ENCODE data around the gene FRS2. TPM values are rescaled to one million over a fixed set of nuclear protein-coding genes. Genes with fewer than 3 reads are reported as not detected.

FRS2 gene
- total RNA-seq = 33.2 and 46.8 TPM in 2 replicates

GRCh38 chr12:69470189-69471075 lies at the start of gene FRS2:
Gene FRS2 (plus strand): TSS chr12:69470388. CDS start chr12:69569031, 98,643 bp downstream.

DNA sequence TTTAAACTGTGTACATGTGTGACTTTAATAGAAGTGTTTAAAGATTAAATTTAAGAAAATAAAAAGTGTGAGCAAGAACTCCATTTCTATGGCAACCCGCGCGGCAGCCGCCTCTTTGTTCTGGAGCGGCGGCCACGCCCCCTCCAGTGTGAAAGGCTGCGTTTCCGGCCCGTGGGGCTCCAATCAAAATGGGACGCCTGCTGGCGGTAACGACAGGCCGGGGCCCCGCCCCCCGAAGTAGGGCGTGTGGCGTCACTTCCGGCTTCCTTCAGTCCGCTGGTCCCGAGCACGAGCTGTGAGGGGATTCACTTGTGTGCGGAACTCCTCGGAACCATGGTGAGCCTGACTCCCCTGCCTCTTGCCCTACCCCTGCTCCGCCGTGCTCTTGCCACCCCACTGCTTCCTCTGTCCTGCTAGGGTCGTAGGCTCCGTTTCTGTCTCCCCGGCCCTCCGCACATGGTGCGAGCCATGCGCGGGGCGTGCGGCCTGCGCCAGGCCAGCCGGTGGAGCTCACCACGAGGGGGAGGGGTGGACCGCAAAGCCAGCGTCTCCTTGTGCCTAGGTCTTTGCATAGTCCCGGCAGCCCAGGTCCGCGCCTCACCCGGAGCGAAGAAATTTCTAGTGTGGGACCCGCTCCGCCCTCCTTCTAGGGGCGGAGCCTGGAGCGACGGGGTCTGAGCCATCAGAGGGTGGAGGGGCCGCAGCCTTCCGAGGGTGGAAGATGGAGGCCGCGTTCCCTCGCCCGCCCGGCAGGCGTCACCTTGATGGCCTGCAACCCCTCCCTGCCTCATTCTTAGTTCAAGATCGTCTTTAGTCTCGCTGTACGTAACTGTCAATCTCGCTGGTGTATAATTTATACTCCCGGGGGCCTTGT lies 115.2 kb downstream of the FRS2 start, which contains the start of gene CCT2:
TSS of gene CCT2 (plus strand) at position 271 of the 874 bp plus-strand sequence. CDS start at position 334, 63 bp downstream.

GRCh38 chr12:69610729-69611128 lies 140.5 kb downstream of the FRS2 start, which contains the start of gene LRRC10:
Gene LRRC10 (minus strand): TSS chr12:69610907. CDS start chr12:69610838, 69 bp downstream.

Other genes starting within 250 kb of the FRS2 start
- 12.4 and 24.2 TPM in 2 replicates for gene CPSF6, start 230.8 kb upstream of the FRS2 start, total RNA-seq
- gene LYZ, start 122.0 kb upstream of the FRS2 start, total RNA-seq = under 0.01 and 0.28 TPM in 2 replicates
- 12.4 and 15.3 TPM in 2 replicates for gene YEATS4, start 110.6 kb upstream of the FRS2 start, total RNA-seq
- 224 and 435 TPM in 2 replicates for gene CCT2, start 115.1 kb downstream of the FRS2 start, total RNA-seq
- not detected in 2 replicates for gene LRRC10, start 140.5 kb downstream of the FRS2 start, total RNA-seq
- gene BEST3, start 228.9 kb downstream of the FRS2 start, total RNA-seq = under 0.01 and 0.28 TPM in 2 replicates

Data from regular cardiac myocyte (primary cell).